ENCODE measurements around the gene SH3BGR.

DNA sequence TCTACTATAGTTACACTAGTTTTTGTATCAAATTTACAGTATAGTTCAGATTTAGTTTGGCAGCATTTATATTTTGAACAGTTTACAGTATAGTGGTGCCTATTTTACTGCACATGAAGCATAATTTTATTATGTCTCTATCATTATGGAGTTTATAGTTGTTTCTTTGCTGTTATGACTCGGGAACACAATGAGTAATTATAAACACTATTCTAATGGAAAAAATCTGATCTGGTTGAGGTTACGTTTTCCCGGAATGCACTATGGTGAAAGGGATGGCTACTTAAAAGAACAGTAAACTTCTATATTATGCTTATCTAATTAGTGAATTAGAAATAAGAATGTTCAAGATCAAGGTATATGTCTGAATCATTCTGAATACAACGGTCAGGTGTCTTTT is 16.8 kb upstream of the SH3BGR start:
- TF ChIP-seq, protein P1, sequence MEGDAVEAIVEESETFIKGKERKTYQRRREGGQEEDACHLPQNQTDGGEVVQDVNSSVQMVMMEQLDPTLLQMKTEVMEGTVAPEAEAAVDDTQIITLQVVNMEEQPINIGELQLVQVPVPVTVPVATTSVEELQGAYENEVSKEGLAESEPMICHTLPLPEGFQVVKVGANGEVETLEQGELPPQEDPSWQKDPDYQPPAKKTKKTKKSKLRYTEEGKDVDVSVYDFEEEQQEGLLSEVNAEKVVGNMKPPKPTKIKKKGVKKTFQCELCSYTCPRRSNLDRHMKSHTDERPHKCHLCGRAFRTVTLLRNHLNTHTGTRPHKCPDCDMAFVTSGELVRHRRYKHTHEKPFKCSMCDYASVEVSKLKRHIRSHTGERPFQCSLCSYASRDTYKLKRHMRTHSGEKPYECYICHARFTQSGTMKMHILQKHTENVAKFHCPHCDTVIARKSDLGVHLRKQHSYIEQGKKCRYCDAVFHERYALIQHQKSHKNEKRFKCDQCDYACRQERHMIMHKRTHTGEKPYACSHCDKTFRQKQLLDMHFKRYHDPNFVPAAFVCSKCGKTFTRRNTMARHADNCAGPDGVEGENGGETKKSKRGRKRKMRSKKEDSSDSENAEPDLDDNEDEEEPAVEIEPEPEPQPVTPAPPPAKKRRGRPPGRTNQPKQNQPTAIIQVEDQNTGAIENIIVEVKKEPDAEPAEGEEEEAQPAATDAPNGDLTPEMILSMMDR (IDR thresholded peaks at IDR 0.05) = no peak
- TF ChIP-seq POLR2A (IDR thresholded peaks at IDR 0.05) = no peak
